SH-SY5Y (cell line): ENCODE data around the gene PARP9.

Experiments
- GATA2 ChIP-seq: IDR thresholded peaks from 2 replicates; pipeline ENCODE4 v1.6.1; 2011; ENCODE audit warnings: mild to moderate bottlenecking, low read depth, low read length
- GATA3 ChIP-seq: IDR thresholded peaks from 2 replicates; pipeline ENCODE4 v1.6.1; 2011; ENCODE audit warnings: low read depth, mild to moderate bottlenecking, low read length, moderate library complexity

The PARP9 gene

DNA sequence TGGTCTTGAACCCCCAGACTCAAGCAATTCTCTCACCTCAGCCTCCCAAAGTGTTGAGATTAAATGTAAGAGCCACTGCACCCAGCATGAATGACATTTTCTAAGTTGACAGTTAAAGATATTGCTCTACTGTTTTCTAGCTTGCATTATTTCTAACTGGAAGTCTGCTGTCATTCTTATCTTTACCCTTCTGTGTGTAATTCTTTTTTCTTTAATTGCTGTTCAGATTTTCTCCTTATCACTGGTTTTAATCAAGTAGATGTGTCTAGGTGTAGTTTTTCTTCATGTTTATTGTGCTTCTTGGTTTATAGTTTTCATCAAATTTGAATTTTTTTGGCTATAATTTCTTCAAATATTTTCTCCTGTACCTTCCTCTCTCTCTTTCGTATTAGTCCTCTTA, 18.3 kb upstream of the PARP9 start:
- no peak for TF ChIP-seq GATA3
- TF ChIP-seq GATA2: no peak

DNA sequence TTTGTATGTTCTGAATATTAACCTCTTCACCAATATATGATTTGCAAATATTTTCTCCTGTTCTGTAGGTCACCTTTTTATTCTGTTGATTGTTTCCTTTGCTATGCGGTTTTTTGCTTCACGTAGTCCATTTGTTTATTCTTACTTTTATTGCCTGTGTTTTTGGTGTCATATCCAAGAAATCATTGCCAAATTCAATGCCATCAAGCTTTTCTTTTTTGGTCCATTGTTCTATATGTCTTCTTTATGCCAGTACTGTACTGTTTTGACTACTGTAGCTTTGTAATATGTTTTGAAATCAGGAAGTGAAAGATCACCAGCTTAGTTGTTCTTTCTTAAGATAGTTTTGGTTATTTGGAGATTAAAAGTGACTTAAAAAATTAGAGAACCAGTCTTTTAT, 17.5 kb upstream of the PARP9 start:
- TF ChIP-seq GATA3 (no peak), GATA2 (no peak)

DNA sequence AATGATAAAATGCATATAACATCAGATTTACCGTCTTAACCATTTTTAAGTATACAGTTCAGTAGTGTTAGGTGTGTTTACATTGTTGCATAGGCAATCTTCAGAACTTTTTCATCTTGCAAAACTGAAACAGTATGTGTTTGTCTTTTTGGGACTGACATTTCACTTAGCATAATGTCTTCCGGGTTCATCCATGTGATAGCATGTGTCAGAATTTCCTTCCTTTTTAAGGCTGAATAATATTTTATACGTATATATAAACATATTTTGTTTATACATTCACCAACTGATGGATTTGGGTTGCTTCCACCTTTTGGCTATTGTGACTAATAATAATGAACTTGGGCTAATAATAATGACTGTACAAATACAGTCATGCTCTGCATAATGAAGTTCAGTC, 16.4 kb upstream of the PARP9 start:
- TF ChIP-seq GATA3: no peak
- TF ChIP-seq GATA2: no peak

DNA sequence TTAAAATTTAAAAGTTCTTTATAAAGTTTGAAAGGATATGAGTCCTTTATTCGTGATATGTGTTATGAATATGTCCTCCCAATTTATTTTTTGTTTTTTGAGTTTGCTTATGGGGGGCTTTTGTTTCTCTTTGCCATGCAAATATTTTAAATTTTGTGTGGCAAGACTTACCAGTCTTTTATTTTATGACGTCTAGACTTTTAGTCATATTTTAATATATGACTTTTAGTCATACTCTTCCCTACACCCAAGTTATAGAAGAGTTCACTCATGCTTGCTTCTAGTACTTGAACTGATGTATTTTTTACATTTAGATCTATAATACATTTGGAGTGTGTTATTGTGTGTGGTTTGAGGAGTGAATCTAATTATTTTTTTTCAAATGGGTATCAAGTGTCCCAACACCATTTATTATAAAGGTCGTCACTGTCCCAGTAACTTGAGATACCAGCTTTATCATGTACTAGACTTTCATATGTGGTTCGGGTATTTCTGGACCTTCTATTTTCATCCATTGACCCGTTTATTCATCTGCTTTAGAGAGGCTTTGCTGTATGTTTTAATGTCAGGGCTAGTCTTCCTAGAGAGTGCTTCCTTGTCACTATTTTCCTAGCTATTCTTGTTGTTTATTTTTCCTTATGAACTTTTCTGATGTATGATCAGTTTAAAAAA, 14.1 kb upstream of the PARP9 start:
- no peak for TF ChIP-seq GATA2
- no peak for TF ChIP-seq GATA3

DNA sequence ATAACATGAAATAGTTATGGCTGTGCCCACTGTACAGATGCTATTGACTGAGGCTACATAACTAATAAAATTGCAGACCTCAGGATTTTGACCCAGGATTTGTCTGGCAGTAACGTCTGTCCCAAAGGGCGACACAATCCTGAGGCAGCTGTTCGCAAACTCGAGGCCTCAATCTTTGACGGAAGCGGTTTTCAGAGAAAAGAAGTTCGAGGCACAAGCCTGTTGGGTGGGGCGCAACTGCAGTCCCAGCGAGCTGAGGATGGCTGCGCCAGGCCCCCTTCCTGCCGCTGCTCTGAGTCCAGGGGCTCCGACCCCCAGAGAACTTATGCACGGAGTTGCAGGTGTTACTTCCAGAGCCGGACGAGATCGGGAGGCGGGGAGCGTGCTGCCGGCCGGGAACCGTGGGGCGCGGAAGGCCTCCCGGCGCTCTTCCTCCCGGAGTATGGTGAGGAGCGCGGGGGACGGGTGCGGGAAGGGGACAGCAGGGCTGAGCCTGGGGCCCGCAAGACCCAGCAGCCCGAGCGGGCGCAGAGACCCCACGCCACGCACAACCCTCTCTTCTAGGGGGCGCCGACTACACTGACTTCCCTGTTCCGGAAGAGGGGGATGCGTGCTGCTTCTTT, 13.4 kb upstream of the PARP9 start, which contains the start of gene PARP15:
PARP15 (plus strand) TSS at position 242 of the 623 bp plus-strand sequence; CDS start at position 260, 18 bp downstream.
- TF ChIP-seq GATA2 (no peak), GATA3 (no peak)

DNA sequence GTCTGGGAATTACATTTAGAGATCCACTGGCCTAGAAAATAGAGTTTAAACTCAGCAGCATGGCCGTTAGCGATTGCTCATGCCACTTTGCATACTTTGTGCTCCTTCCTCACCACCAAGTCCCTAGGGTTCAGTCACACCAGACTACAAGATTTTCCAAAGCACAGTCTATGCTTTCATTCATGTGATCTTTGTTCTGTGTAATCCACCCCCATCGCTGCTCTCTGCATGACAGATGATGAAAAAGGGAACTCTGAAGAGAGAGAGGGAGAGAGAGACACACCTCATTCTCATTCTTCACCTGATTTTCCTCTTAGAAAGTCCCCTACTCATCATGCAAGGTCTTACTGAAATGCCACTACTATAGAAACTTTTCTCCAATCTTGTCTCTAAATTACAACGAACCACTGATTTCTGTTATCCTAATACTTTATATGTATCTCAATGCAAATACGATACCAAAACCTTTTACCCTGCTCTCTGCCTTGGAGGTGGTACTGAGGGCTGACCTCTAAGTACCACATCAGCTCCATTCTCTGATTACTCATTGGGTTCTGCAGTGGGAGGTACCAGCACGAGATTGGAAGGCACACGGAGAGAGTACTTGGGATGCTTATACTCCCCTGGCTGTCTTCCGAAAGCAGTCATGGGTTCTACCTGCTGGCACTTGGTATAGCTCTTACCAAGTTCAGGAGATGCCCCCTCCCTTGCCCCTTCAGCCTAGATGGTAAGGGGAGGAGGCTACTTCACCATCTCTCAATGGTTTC, 12.3 kb upstream of the PARP9 start:
- TF ChIP-seq GATA3 (no peak), GATA2 (no peak)

DNA sequence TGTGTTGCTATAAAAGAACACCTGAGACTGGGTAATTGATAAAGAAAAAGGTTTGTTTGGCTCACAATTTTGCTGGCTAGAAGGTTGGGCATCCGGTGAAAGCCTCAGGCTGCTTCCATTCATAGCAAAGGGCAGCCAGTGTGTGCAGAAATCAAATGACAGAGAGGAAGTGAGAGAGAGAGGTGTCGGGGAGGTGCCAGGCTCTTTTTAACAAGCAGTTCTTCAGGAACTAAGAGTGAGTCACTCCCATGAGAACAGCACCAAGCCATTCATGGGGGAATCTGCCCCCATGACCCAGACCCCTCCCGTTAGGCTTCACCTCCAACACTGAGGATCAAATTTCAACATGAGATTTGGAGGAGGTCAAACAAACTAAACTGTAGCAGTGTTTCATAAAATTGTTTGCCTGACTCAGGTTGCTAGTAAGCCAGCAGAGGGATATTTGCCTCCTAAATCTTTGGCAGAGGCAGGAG, 8.9 kb upstream of the PARP9 start:
- TF ChIP-seq GATA3: no peak
- no peak for TF ChIP-seq GATA2

DNA sequence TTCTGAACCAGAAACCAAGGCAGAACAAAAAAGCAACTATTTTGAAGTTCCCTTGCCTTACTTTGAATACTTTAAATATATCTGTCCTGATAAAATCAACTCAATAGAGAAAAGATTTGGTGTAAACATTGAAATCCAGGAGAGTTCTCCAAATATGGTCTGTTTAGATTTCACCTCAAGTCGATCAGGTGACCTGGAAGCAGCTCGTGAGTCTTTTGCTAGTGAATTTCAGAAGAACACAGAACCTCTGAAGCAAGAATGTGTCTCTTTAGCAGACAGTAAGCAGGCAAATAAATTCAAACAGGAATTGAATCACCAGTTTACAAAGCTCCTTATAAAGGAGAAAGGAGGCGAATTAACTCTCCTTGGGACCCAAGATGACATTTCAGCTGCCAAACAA, 4.7 kb upstream of the PARP9 start:
- TF ChIP-seq GATA3: no peak
- TF ChIP-seq GATA2: no peak

DNA sequence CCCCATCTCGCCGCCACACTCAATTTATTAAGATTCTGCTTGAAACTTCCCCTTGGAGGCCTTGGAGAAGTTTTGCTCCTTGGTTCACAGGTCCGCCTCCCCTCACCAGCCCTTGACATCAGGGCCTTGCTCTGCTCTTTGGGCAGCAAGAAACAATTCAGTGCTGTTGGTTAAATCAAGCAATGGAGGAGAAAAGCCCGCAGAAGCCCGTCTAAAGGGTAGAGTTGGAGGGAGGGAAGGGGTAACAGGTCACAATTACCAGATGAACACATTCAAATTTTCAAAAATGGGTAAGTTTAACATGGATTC, 429 bp downstream of the PARP9 start:
- TF ChIP-seq GATA3 (no peak), GATA2 (no peak)

DNA sequence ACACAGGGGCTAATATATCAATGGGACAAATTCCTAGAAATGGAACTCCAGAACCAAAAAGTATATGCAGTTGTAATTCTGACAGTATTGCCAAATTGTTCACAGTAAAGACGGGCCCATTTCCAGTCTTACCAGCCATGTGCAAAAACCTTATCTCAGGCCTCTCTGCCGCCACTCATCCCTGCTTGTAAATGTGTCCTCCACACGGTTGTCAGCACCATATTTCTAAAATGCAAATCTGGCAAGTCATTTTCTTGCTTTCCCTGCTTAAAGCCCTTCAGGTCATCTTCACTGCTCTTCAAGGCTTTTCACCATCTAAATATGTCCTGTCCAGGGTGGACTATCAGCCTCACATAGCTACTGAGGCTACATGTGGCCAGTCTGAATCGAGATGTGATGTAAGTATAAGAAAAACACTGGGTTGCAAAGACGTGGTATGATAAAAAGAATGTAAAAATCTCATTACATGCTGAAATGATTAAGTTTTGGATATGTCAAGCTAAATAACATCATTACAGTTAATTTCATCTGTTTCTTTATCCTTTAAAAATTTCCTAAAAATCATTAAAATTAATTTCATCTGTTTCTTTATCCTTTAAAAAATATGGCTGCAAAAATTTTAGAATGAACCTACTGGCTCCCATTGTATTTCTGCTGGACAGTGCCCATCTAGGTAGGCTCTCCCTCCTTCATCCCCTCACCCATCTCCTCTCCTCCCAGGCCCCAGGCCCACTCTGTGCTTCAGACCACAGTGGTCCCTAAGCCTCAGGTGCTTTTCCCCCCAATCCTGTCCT, 980 bp downstream of the PARP9 start:
- TF ChIP-seq GATA2: no peak
- no peak for TF ChIP-seq GATA3

DNA sequence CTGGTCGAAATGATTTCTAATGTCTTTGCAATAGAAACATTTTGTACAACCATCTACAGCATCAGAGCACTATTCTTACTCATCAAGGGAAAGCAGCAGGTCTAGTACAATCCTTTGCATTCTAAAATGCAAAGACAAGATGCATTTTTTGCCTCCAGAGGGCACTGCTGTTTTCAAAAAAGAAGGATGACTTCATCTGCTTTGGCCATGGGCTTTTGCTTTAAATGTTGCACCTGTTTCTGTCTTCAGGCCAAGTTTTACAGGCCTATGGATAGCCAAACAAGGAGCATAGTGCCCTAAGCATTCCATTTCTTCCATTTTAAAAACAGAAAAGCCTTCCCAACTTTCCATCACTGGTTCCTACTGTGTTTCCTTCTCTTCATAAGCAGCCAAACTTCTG, 3.4 kb downstream of the PARP9 start:
- TF ChIP-seq GATA3 (no peak), GATA2 (no peak)

DNA sequence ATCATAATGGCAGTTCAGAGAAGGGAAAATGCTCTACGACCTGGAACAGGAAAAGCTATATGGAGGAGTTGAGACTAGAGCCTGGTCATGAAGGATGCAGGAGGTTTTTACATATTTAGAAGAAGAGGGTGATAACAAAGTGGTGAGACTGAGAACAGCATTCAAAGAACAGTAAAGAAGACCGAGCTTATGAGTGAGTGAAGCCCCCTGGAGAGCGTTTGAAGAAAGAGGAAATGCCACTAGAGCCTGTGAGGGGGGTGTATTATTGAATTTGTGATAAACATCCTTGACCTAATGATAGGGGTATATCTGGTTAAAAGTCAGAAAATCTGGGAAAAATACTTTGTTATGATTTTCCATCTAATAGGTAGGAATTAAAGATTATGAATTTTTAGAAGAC, 4.2 kb downstream of the PARP9 start:
- TF ChIP-seq GATA2 (no peak), GATA3 (no peak)

DNA sequence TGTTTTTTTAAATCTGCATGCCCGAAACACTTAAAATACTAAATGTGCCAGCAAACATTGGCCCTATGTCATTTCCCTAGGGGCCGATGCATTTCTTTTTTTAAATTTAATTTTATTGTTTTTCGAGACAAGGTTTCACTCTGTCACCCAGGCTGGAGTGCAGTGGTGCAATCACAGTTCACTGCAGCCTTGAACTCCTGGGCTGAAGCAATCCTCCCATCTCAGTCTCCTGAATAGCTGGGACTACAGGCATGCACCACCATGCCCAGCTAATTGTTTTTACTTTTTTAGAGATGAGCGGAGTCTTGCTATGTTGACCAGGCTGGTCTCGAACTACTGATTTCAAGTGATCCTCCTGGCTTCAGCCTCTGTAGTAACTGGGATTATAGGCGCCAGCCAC, 5.5 kb downstream of the PARP9 start:
- TF ChIP-seq GATA3 (no peak), GATA2 (no peak)

DNA sequence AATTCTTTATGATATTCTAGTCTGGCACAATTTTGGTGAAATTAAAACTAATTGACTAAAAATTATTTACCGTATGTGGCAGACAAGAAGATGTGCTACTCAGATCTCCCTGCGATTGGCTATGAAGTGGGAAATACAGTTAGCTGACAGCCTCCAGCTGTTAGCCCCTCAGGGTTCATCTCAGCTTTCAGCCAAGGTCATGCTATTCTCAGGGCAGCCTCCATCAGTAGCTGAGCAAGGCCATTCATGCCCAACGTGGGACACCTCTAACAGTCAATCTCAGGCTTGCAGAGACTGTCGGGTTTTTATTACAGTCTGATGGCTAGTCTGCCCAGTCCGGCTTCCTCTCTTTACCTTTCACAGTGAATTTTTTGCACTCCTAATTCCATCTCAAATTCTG, 6.7 kb downstream of the PARP9 start:
- TF ChIP-seq GATA2 (no peak), GATA3 (no peak)
